ENCODE results near the gene RAB9A. TPM values are rescaled to one million over a fixed set of nuclear protein-coding genes. Genes with fewer than 3 reads are reported as not detected.

The RAB9A gene
- total and polyA plus RNA-seq, 2 of the 8 experiments (the other 6 are each of a cell fraction or from before 2014, with no cell fraction given): 21.8 to 34.0 TPM

DNA sequence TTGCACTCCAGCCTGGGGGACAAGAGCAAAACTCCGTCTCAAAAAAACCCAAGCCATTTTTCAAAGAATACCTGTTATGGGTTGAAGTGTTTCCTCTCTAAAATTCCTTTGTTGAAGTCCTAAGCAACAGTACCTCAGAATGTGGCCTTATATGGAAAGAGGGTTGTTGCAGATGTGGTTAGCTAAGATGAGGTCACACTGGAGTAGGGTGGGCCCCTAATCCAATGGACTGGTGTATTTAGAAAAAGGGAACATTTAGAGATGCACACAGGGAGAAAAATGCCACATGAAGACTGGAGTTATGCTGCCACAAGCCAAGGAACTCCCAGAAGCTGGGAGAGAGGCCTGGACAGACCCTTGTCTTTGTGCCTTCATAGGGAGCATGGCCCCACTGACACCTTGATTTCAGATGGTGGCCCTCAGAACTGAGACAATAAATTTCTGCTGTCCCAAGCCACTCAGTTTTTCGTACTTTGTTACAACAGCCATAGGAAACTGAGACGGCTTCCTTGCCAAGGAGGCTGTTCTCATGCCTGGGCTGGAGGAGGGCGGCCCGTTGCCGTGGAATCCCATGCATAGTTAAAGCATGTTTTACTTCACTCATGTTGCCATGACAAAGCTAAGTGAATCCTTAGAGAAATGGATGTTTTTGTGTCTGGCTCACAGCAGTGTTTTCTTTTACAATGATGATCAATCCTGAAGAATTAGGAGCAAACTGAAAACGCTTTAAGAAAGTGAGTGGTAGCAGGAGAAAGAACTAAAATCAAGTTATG is 29.0 kb downstream of the RAB9A start (continued):
- TF ChIP-seq RNF2 (IDR thresholded peaks at IDR 0.05; ENCODE audit: borderline replicate concordance, low read depth, low read length, missing control alignments, poor library complexity, severe bottlenecking): no peak
- no peak for TF ChIP-seq KDM1A (IDR thresholded peaks at IDR 0.05; ENCODE audit: borderline replicate concordance, low read length)
- TF ChIP-seq KDM5A (IDR thresholded peaks at IDR 0.05; ENCODE audit: low read length): no peak

Measured in H1 (cell line).